GM21360 (cell line): Measurements from ENCODE around the gene ZBTB47.

Source experiments
- ATAC-seq: cut with Tn5 transposase; IDR thresholded peaks from one replicate; pipeline ENCODE4 v1.9.1; 2021; ENCODE audit warnings: mild to moderate bottlenecking, moderate library complexity; ENCODE audit not compliant: unreplicated experiment

Gene ZBTB47

GRCh38 chr3:42711491-42712343 lies 58.2 kb downstream of the ZBTB47 start:
- no peak for ATAC-seq

- no peak for ATAC-seq
These were observed 58.8 kb downstream of the ZBTB47 start for GRCh38 chr3:42712344-42712648.

- ATAC-seq = no peak
These were observed 59.3 kb downstream of the ZBTB47 start for GRCh38 chr3:42712688-42713372.

GRCh38 chr3:42713747-42714146 lies 60.2 kb downstream of the ZBTB47 start:
- ATAC-seq = no peak

GRCh38 chr3:42714171-42714852 lies 60.8 kb downstream of the ZBTB47 start:
- no peak for ATAC-seq
